Activated CD4-positive, alpha-beta T cell treated with anti-CD3 and anti-CD28 coated beads, Interleukin-2, amount 10 ng/mL, durations not matched to agents 24 days and 14 days (primary cell): ENCODE data around the gene SERF2. TPM values are rescaled to one million over a fixed set of nuclear protein-coding genes. Genes with fewer than 3 reads are reported as not detected.
"Not testable (repeated sequence)": the region's sequence is repeated elsewhere in the genome, so short reads cannot be mapped to it uniquely, and the experiment has no call there.

Source experiments
- DNase-seq: peaks from one replicate; pipeline ENCODE4 v3.0.0; 2022
- H3K27ac Mint-ChIP-seq: one replicate; pipeline ENCODE4 v1.8.0; 2022; ENCODE audit warnings: mild to moderate bottlenecking, mixed read lengths
- H3K27me3 Mint-ChIP-seq: one replicate; pipeline ENCODE4 v1.8.0; 2022; ENCODE audit warnings: mixed read lengths
- H3K36me3 Mint-ChIP-seq: one replicate; pipeline ENCODE4 v1.8.0; 2022; ENCODE audit warnings: low read depth, mild to moderate bottlenecking, mixed read lengths
- H3K4me1 Mint-ChIP-seq: one replicate; pipeline ENCODE4 v1.8.0; 2021; ENCODE audit warnings: mixed read lengths
- H3K4me3 Mint-ChIP-seq: one replicate; pipeline ENCODE4 v1.8.0; 2022; ENCODE audit warnings: mild to moderate bottlenecking, moderate library complexity, mixed read lengths
- H3K9me3 Mint-ChIP-seq: one replicate; pipeline ENCODE4 v1.8.0; 2021; ENCODE audit warnings: mixed read lengths
- intact Hi-C: fragments of 100-400 bp; cut with micrococcal nuclease; formaldehyde crosslinking; loops from one replicate; pipeline ENCODE4 v1.15.1; 2023
- total RNA-seq: library from RNA; stranded (reverse); gene quantifications from 2 replicates; pipeline ENCODE4 v1.2.3, GENCODE V29; 2022

SERF2 gene
- total RNA-seq, 1 donor from 2014 or later: 524 TPM

DNA sequence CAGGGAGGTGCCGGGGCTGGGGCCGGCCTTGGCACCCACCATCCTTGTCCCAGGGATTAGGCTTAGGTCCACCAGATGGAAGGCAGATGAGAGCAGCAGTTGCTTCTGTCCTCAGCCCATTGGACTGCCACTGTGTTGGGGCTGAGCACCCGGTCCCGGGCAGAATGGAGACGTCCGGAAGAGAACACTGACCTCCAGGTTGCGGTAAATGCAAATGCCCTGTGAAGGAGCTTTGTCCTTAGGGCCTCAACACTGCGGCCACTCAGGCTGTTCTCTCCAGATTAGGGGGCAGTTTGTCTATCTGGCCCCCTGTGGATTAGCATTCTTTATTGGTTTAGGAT, 7.8 kb downstream of the SERF2 start, which contains the start of gene SERINC4:
SERINC4 (minus strand) TSS at position 276 of the 341 bp plus-strand sequence; CDS start at position 42, 234 bp downstream.
- intact Hi-C loops: loop anchor here (1.0 to 10.0 kb wide), 3 partner anchors 8 to 615 kb away; partner anchors contain the start of genes CCNDBP1, MFAP1 and SERF2
- H3K9me3 Mint-ChIP-seq: no peaks in the 10 kb centered on the region
- peaks cover 71% of the 10 kb centered on the region for H3K36me3 Mint-ChIP-seq
- peaks cover 35% of the 10 kb centered on the region for H3K4me1 Mint-ChIP-seq
- no peaks in the 10 kb centered on the region for H3K27me3 Mint-ChIP-seq
- H3K27ac Mint-ChIP-seq: peak within 1 kb of the TSS; percentile 98
- peak within 1 kb of the TSS; percentile 96 for H3K4me3 Mint-ChIP-seq
- DNase-seq: no peak

DNA sequence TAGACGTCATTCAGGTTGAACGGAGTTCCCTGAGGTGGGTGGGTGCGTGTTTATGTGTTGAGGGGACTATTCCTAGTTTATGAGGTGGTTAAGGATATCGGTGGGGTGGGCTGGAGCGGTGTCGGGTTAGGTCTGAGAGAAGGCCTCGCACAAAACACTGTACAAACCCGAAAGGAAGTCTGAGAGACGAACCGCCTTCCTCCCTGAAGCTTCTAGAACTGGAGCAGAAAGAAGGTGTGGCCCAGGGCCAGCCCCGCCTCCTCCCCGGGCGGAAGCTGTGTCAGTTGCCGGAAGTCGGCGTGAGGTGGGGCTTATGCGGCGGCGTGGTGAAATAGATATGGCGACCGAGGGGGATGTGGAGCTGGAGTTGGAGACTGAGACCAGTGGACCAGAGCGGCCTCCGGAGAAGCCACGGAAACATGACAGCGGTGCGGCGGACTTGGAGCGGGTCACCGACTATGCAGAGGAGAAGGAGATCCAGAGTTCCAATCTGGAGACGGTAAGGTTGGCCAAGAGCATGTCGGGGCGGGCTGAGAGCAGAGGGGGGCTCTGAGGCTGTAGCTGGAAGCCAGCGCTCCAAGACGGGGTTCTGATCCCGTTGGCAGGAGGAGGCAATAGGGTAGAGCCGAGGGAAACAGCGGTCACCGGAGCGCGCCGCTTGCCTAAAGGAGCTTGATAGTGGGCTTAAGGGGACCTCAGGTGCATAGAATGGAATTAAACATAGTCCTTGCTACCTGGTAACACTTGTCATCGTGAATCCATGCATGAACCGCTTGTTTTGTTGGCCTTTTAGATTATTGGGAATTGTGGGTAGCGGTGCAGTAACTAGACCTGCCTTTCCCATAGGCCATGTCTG, 8.4 kb downstream of the SERF2 start, which contains the start of gene HYPK:
HYPK (plus strand) TSS at position 314 of the 856 bp plus-strand sequence; CDS start at position 338, 24 bp downstream.
- Mint-ChIP-seq H3K4me3 (peak within 1 kb of the TSS; percentile 96), H3K4me1 (peaks cover 34% of the 10 kb centered on the region)
- intact Hi-C loops: loop anchor here (1.0 to 10.0 kb wide), 3 partner anchors 8 to 616 kb away; partner anchors contain the start of genes CCNDBP1, MFAP1 and SERF2

GRCh38 chr15:43802676-43803075, 10.6 kb downstream of the SERF2 start:
- H3K27ac Mint-ChIP-seq, H3K27me3 Mint-ChIP-seq, H3K4me3 Mint-ChIP-seq, DNase-seq, H3K9me3 Mint-ChIP-seq: not testable (repeated sequence)
- peaks cover 71% of the 10 kb centered on the region for H3K36me3 Mint-ChIP-seq
- peaks cover 31% of the 10 kb centered on the region for H3K4me1 Mint-ChIP-seq
- intact Hi-C loops: loop anchor here (10.0 kb wide), 1 partner anchor 618 kb away; the partner anchor contains the start of gene CCNDBP1

More for the DNA sequence above, 8.4 kb downstream of the SERF2 start, which contains the start of gene HYPK:
- Mint-ChIP-seq H3K27ac (peak within 1 kb of the TSS; percentile 98), H3K27me3 (no peaks in the 10 kb centered on the region), H3K36me3 (peaks cover 71% of the 10 kb centered on the region), H3K9me3 (no peaks in the 10 kb centered on the region)
- DNase-seq: peak; percentile 98

- intact Hi-C loops: loop anchor here (10.0 kb wide), 1 partner anchor 624 kb away; the partner anchor contains the start of gene CCNDBP1
- no peak overlapping the region for H3K4me3 Mint-ChIP-seq
- no peak for DNase-seq
- H3K9me3 Mint-ChIP-seq: no peaks in the 10 kb centered on the region
- peaks cover 11% of the 10 kb centered on the region for H3K4me1 Mint-ChIP-seq
- H3K27ac Mint-ChIP-seq: no peak overlapping the region
- H3K36me3 Mint-ChIP-seq: peaks cover 73% of the 10 kb centered on the region
- no peaks in the 10 kb centered on the region for H3K27me3 Mint-ChIP-seq
Measured at GRCh38 chr15:43808435-43808950, 16.4 kb downstream of the SERF2 start.

- Mint-ChIP-seq H3K27ac (no peak overlapping the region), H3K4me3 (no peak overlapping the region), H3K9me3 (no peaks in the 10 kb centered on the region), H3K27me3 (no peaks in the 10 kb centered on the region), H3K4me1 (peaks cover 11% of the 10 kb centered on the region), H3K36me3 (peaks cover 76% of the 10 kb centered on the region)
- intact Hi-C loops: loop anchor here (10.0 kb wide), 1 partner anchor 624 kb away; the partner anchor contains the start of gene CCNDBP1
- no peak for DNase-seq
Measured at GRCh38 chr15:43808960-43809678, 17.0 kb downstream of the SERF2 start.

DNA sequence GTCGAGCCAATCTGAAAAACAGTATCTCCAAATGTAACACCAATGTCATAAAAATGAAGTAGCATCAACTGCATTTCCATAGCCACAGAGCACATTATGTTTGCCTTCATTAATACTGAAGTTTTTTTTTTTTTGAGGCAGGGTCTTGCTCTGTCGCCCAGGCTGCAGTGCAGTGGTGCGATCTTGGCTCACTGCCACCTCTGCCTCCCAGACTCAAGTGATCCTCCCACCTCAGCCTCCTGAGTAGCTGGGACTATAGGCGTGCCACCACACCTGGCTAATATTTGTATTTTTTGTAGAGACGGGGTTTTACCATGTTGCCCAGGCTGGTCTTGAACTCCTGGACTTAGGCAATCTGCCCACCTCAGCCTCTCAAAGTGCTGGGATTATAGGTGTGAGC, 22.9 kb downstream of the SERF2 start:
- peaks cover 55% of the 10 kb centered on the region for H3K36me3 Mint-ChIP-seq
- peaks cover 12% of the 10 kb centered on the region for H3K4me1 Mint-ChIP-seq
- H3K27me3 Mint-ChIP-seq, DNase-seq, H3K9me3 Mint-ChIP-seq, H3K4me3 Mint-ChIP-seq, intact Hi-C loops: not testable (repeated sequence)
- peak overlapping the region; percentile 10 for H3K27ac Mint-ChIP-seq

GRCh38 chr15:43821505-43821904, 29.4 kb downstream of the SERF2 start:
- Mint-ChIP-seq H3K27ac (peak overlapping the region; percentile 61), H3K4me1 (peaks cover 29% of the 10 kb centered on the region)

DNA sequence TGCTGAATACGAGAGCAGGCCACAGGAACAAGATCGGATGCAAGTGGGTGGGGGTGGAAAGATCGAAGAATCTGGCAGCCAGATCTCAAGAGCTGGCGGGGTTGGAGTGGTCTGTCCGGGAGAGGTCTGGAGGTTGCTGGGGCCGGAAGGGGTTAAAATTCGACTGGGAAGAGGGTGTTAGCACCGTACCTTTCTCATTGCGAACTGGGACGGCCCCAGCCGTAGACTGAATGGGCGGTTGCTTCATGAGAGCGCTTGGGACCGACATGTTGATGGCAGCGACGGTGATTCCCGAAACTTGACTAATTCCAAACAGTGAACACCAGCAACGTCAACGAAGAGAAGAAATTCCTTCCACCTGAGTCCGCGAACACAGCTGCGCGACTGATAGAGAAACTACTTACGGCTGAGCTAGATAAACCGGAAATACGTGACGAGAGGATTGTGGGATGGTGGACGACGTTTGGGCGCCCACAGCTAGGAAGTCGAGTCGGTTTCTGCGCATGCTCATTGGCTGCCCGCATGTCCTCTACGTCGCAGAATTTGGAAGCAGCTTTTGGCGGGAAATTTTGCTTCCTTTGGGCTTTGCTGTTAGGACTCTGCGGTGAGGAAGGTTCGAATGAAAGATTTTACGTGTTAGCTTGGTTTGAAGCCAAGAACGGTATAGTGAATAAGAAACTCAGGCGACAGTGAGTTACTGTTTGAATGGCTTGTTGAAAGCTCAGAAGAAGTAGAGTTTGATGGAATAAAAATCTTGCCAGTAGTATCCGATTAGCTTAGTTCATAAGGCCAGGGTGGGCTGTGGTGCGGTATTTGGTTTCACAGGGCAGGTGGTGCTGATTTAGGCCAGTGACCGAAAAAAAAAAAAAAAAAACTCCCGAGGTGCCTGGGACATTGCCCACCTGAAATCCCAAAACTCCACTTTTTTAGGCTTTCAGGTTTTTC, 32.5 kb downstream of the SERF2 start, which contains the start of gene MFAP1:
MFAP1 (minus strand) TSS at position 389 of the 945 bp plus-strand sequence; CDS start at position 268, 121 bp downstream.
- Mint-ChIP-seq H3K27ac (peak within 1 kb of the TSS; percentile 98), H3K4me3 (peak within 1 kb of the TSS; percentile 92), H3K9me3 (peaks cover 5% of the 10 kb centered on the region), H3K36me3 (peaks cover 33% of the 10 kb centered on the region), H3K27me3 (no peaks in the 10 kb centered on the region), H3K4me1 (peaks cover 38% of the 10 kb centered on the region)
- intact Hi-C loops: loop anchor here (1.0 to 10.0 kb wide), 4 partner anchors 24 to 900 kb away; partner anchors contain the start of genes HYPK and SERINC4
- peak; percentile 97 for DNase-seq

More at GRCh38 chr15:43821505-43821904, 29.4 kb downstream of the SERF2 start:
- intact Hi-C loops: loop anchor here (10.0 kb wide), 2 partner anchors 723 to 903 kb away; no protein-coding TSS in a partner anchor
- Mint-ChIP-seq H3K9me3 (peaks cover 5% of the 10 kb centered on the region), H3K27me3 (no peaks in the 10 kb centered on the region), H3K36me3 (peaks cover 21% of the 10 kb centered on the region), H3K4me3 (peak overlapping the region; percentile 51)
- DNase-seq: no peak

- peaks cover 42% of the 10 kb centered on the region for H3K4me1 Mint-ChIP-seq
- intact Hi-C loops: loop anchor here (10.0 kb wide), 2 partner anchors 719 to 899 kb away; no protein-coding TSS in a partner anchor
- peak overlapping the region; percentile 29 for H3K27ac Mint-ChIP-seq
Measured at GRCh38 chr15:43825305-43825704, 33.2 kb downstream of the SERF2 start.

DNA sequence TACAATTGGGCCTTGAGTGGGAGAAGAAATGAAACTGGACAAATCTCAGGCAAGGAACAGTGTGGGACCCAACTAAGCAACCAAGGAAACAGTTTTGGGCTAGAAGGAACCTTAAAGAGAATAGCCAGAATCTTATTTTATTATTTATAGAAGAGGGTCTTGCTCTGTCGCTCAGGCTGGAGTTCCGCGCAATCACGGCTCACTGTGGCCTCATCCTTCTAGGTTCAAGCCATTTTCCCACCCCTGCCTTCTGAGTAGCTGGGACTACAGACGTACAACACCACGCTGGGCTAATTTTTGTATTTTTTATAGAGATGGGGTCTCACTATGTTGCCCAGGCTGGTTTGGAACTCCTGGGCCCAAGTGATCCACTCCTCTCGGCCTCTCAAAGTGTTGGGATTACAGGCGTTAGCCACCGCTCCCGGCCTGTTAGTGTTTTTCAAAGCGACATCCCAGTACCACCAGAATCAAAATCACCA, 33.9 kb downstream of the SERF2 start:
- no peaks in the 10 kb centered on the region for H3K27me3 Mint-ChIP-seq
- peaks cover 39% of the 10 kb centered on the region for H3K36me3 Mint-ChIP-seq

More at GRCh38 chr15:43825305-43825704, 33.2 kb downstream of the SERF2 start:
- peak; percentile 65 for DNase-seq
- peaks cover 36% of the 10 kb centered on the region for H3K36me3 Mint-ChIP-seq
- not testable (repeated sequence) for H3K9me3 Mint-ChIP-seq, H3K27me3 Mint-ChIP-seq, H3K4me3 Mint-ChIP-seq

GRCh38 chr15:43826508-43827341, 34.6 kb downstream of the SERF2 start, which contains the start of gene WDR76:
Gene WDR76, plus strand, starts transcription at chr15:43827002. Its CDS starts 31 bp downstream, at chr15:43827033.
- H3K9me3 Mint-ChIP-seq: peaks cover 5% of the 10 kb centered on the region
- H3K4me1 Mint-ChIP-seq: peaks cover 42% of the 10 kb centered on the region
- peak; percentile 95 for DNase-seq
- peaks cover 37% of the 10 kb centered on the region for H3K36me3 Mint-ChIP-seq
- peak within 1 kb of the TSS; percentile 92 for H3K27ac Mint-ChIP-seq
- intact Hi-C loops: loop anchor here (2.0 to 10.0 kb wide), 4 partner anchors 34 to 898 kb away; partner anchors contain the start of gene SERF2
- peak within 1 kb of the TSS; percentile 90 for H3K4me3 Mint-ChIP-seq
- no peaks in the 10 kb centered on the region for H3K27me3 Mint-ChIP-seq

More for the DNA sequence above, 33.9 kb downstream of the SERF2 start:
- intact Hi-C loops: loop anchor here (2.0 to 10.0 kb wide), 4 partner anchors 33 to 899 kb away; partner anchors contain the start of gene SERF2
- no peak for DNase-seq
- H3K4me3 Mint-ChIP-seq: peak overlapping the region; percentile 90
- H3K9me3 Mint-ChIP-seq: peaks cover 5% of the 10 kb centered on the region
- H3K27ac Mint-ChIP-seq: peak overlapping the region; percentile 92
- peaks cover 44% of the 10 kb centered on the region for H3K4me1 Mint-ChIP-seq
